Activated naive CD8-positive, alpha-beta T cell treated with anti-CD3 and anti-CD28 coated beads, Interleukin-2, amount 10 ng/mL, durations not matched to agents 7 days and 5 days (primary cell): ENCODE data around the gene COL5A1. TPM values are rescaled to one million over a fixed set of nuclear protein-coding genes. Genes with fewer than 3 reads are reported as not detected.

Experiments
- ATAC-seq: fragments of 150-1000 bp; cut with Tn5 transposase; one replicate; pipeline ENCODE4 v1.10.0; 2021; ENCODE audit warnings: low read depth, moderate library complexity
- POLR2A ChIA-PET: fragments of 350-600 bp; sonication (Branson Sonifier 250); formaldehyde crosslinking; loops from one replicate; lab custom pipeline; 2021; ENCODE audit warnings: antibody characterized with exemption; lab: Charles Lee
- DNase-seq: peaks from one replicate; pipeline ENCODE4 v3.0.0; 2021
- H3K27ac Mint-ChIP-seq: one replicate; pipeline ENCODE4 v1.8.0; 2022; ENCODE audit warnings: mild to moderate bottlenecking, mixed read lengths
- H3K27me3 Mint-ChIP-seq: one replicate; pipeline ENCODE4 v1.8.0; 2022; ENCODE audit warnings: mild to moderate bottlenecking, moderate library complexity, mixed read lengths
- H3K36me3 Mint-ChIP-seq: one replicate; pipeline ENCODE4 v1.8.0; 2021; ENCODE audit warnings: mild to moderate bottlenecking, mixed read lengths
- H3K4me1 Mint-ChIP-seq: one replicate; pipeline ENCODE4 v1.8.0; 2021; ENCODE audit warnings: mixed read lengths
- H3K4me3 Mint-ChIP-seq: one replicate; pipeline ENCODE4 v1.8.0; 2022; ENCODE audit warnings: mild to moderate bottlenecking, moderate library complexity, mixed read lengths
- H3K9me3 Mint-ChIP-seq: one replicate; pipeline ENCODE4 v1.8.0; 2021; ENCODE audit warnings: mixed read lengths
- total RNA-seq, 2 experiments: library from RNA; stranded (reverse); gene quantifications; one replicate each; pipeline ENCODE4 v1.2.3, GENCODE V29; 2021

The COL5A1 gene
- total RNA-seq, 2 experiments from 2014 or later: 0.71 to 0.86 TPM

- no peak overlapping the region for H3K4me3 Mint-ChIP-seq
- H3K27me3 Mint-ChIP-seq: no peaks in the 10 kb centered on the region
- H3K9me3 Mint-ChIP-seq: no peaks in the 10 kb centered on the region
- POLR2A ChIA-PET: no interaction called here
- no peaks in the 10 kb centered on the region for H3K36me3 Mint-ChIP-seq
- DNase-seq: no peak
- H3K4me1 Mint-ChIP-seq: no peaks in the 10 kb centered on the region
- ATAC-seq: no peak
- no peak overlapping the region for H3K27ac Mint-ChIP-seq
These were observed 92.1 kb downstream of the COL5A1 start for GRCh38 chr9:134733480-134734232.

- Mint-ChIP-seq H3K4me1 (no peaks in the 10 kb centered on the region), H3K9me3 (no peaks in the 10 kb centered on the region), H3K27me3 (no peaks in the 10 kb centered on the region), H3K27ac (no peak overlapping the region), H3K36me3 (no peaks in the 10 kb centered on the region), H3K4me3 (no peak overlapping the region)
- DNase-seq: no peak
- ATAC-seq: no peak
- POLR2A ChIA-PET: no interaction called here
These were observed 92.7 kb downstream of the COL5A1 start for GRCh38 chr9:134734270-134734669.

GRCh38 chr9:134735441-134736175, 94.0 kb downstream of the COL5A1 start:
- DNase-seq: no peak
- POLR2A ChIA-PET: no interaction called here
- no peaks in the 10 kb centered on the region for H3K36me3 Mint-ChIP-seq
- H3K4me1 Mint-ChIP-seq: no peaks in the 10 kb centered on the region
- no peak overlapping the region for H3K4me3 Mint-ChIP-seq
- H3K27ac Mint-ChIP-seq: no peak overlapping the region
- no peak for ATAC-seq
- no peaks in the 10 kb centered on the region for H3K27me3 Mint-ChIP-seq
- H3K9me3 Mint-ChIP-seq: no peaks in the 10 kb centered on the region

GRCh38 chr9:134736791-134737497, 95.3 kb downstream of the COL5A1 start:
- Mint-ChIP-seq H3K4me3 (no peak overlapping the region), H3K4me1 (no peaks in the 10 kb centered on the region), H3K9me3 (no peaks in the 10 kb centered on the region), H3K36me3 (no peaks in the 10 kb centered on the region), H3K27ac (no peak overlapping the region), H3K27me3 (no peaks in the 10 kb centered on the region)
- POLR2A ChIA-PET: no interaction called here
- no peak for ATAC-seq
- no peak for DNase-seq

- ATAC-seq: no peak
- H3K4me3 Mint-ChIP-seq: no peak overlapping the region
- no peaks in the 10 kb centered on the region for H3K4me1 Mint-ChIP-seq
- no peaks in the 10 kb centered on the region for H3K9me3 Mint-ChIP-seq
- H3K27ac Mint-ChIP-seq: no peak overlapping the region
- H3K36me3 Mint-ChIP-seq: no peaks in the 10 kb centered on the region
- no peak for DNase-seq
- no peaks in the 10 kb centered on the region for H3K27me3 Mint-ChIP-seq
- POLR2A ChIA-PET: no interaction called here
These were observed 96.4 kb downstream of the COL5A1 start for GRCh38 chr9:134737842-134738580.

- no peaks in the 10 kb centered on the region for H3K4me1 Mint-ChIP-seq
- POLR2A ChIA-PET: no interaction called here
- DNase-seq (peak; percentile 59), ATAC-seq (peak; percentile 33)
- H3K4me3 Mint-ChIP-seq: no peak overlapping the region
- no peaks in the 10 kb centered on the region for H3K27me3 Mint-ChIP-seq
- no peaks in the 10 kb centered on the region for H3K36me3 Mint-ChIP-seq
- H3K27ac Mint-ChIP-seq: no peak overlapping the region
- no peaks in the 10 kb centered on the region for H3K9me3 Mint-ChIP-seq
These were observed 97.5 kb downstream of the COL5A1 start for GRCh38 chr9:134738869-134739659.

- no peaks in the 10 kb centered on the region for H3K27me3 Mint-ChIP-seq
- POLR2A ChIA-PET: no interaction called here
These were observed 98.0 kb downstream of the COL5A1 start for GRCh38 chr9:134739660-134739968.

GRCh38 chr9:134740071-134740470, 98.5 kb downstream of the COL5A1 start:
- Mint-ChIP-seq H3K4me1 (no peaks in the 10 kb centered on the region), H3K9me3 (no peaks in the 10 kb centered on the region), H3K4me3 (no peak overlapping the region), H3K27ac (no peak overlapping the region), H3K36me3 (no peaks in the 10 kb centered on the region), H3K27me3 (no peaks in the 10 kb centered on the region)
- ATAC-seq (no peak), DNase-seq (no peak)
- POLR2A ChIA-PET: no interaction called here

More at GRCh38 chr9:134739660-134739968, 98.0 kb downstream of the COL5A1 start:
- no peak for DNase-seq
- Mint-ChIP-seq H3K27ac (no peak overlapping the region), H3K4me1 (no peaks in the 10 kb centered on the region), H3K9me3 (no peaks in the 10 kb centered on the region), H3K4me3 (no peak overlapping the region), H3K36me3 (no peaks in the 10 kb centered on the region)
- no peak for ATAC-seq

GRCh38 chr9:134741846-134742245, 100.2 kb downstream of the COL5A1 start:
- no peaks in the 10 kb centered on the region for H3K9me3 Mint-ChIP-seq
- no peaks in the 10 kb centered on the region for H3K27me3 Mint-ChIP-seq

GRCh38 chr9:134742822-134743535, 101.4 kb downstream of the COL5A1 start:
- H3K27ac Mint-ChIP-seq: no peak overlapping the region

More at GRCh38 chr9:134741846-134742245, 100.2 kb downstream of the COL5A1 start:
- DNase-seq (no peak), ATAC-seq (no peak)
- POLR2A ChIA-PET: no interaction called here
- H3K4me1 Mint-ChIP-seq: no peaks in the 10 kb centered on the region
- no peak overlapping the region for H3K27ac Mint-ChIP-seq
- no peak overlapping the region for H3K4me3 Mint-ChIP-seq
- no peaks in the 10 kb centered on the region for H3K36me3 Mint-ChIP-seq

GRCh38 chr9:134743853-134744252, 102.2 kb downstream of the COL5A1 start:
- no peak for ATAC-seq
- no peak overlapping the region for H3K27ac Mint-ChIP-seq
- H3K36me3 Mint-ChIP-seq: no peaks in the 10 kb centered on the region
- H3K4me1 Mint-ChIP-seq: no peaks in the 10 kb centered on the region
- no peak overlapping the region for H3K4me3 Mint-ChIP-seq
- DNase-seq: no peak
- POLR2A ChIA-PET: no interaction called here
- no peaks in the 10 kb centered on the region for H3K27me3 Mint-ChIP-seq
- peaks cover 7% of the 10 kb centered on the region for H3K9me3 Mint-ChIP-seq

More at GRCh38 chr9:134742822-134743535, 101.4 kb downstream of the COL5A1 start:
- Mint-ChIP-seq H3K36me3 (no peaks in the 10 kb centered on the region), H3K4me1 (no peaks in the 10 kb centered on the region), H3K9me3 (peaks cover under 1% of the 10 kb centered on the region), H3K27me3 (no peaks in the 10 kb centered on the region), H3K4me3 (no peak overlapping the region)
- POLR2A ChIA-PET: no interaction called here
- no peak for DNase-seq
- no peak for ATAC-seq
